T47D (cell line): ENCODE data around the gene C9orf152.

Experiments used
- DNase-seq, 2 experiments: peaks; one replicate each; pipeline versions ENCODE4 v3.0.0 to v3.0.0-alpha.2; 2011 to 2012; ENCODE audit warnings: low read depth in 1 of 2, low spot score in 1 of 2
- JUND ChIP-seq: IDR thresholded peaks from 2 replicates; pipeline ENCODE4 v1.6.1; 2012; ENCODE audit warnings: low read depth
- in situ Hi-C: cut with HindIII; loops from 2 replicates; pipeline ENCODE4 v1.10.0; 2016; ENCODE audit warnings: low sequenced_read_pairs, low pct_unique_long_range_greater_than_20kb

Gene C9orf152

GRCh38 chr9:110160123-110160522 is 47.8 kb downstream of the C9orf152 start:
- no peak for DNase-seq
- in situ Hi-C loops = no loop called here
- no peak for TF ChIP-seq JUND

- peak in 1 of 2 experiments; percentile 59 for DNase-seq
- no peak for TF ChIP-seq JUND
- in situ Hi-C loops = no loop called here
Measured at GRCh38 chr9:110157823-110158664, 49.9 kb downstream of the C9orf152 start.

- in situ Hi-C loops = no loop called here
- TF ChIP-seq JUND = no peak
- DNase-seq = no peak
Measured at GRCh38 chr9:110156902-110157301, 51.1 kb downstream of the C9orf152 start.

GRCh38 chr9:110156416-110156815 is 51.5 kb downstream of the C9orf152 start:
- no peak for TF ChIP-seq JUND
- in situ Hi-C loops = no loop called here
- DNase-seq = no peak

GRCh38 chr9:110155751-110156150 is 52.2 kb downstream of the C9orf152 start:
- DNase-seq = no peak
- no peak for TF ChIP-seq JUND
- in situ Hi-C loops = no loop called here

GRCh38 chr9:110153431-110153830 is 54.5 kb downstream of the C9orf152 start:
- in situ Hi-C loops = no loop called here
- TF ChIP-seq JUND = no peak
- DNase-seq = no peak

- in situ Hi-C loops = no loop called here
- peak; percentile 21 to 80 for DNase-seq
- no peak for TF ChIP-seq JUND
Measured at GRCh38 chr9:110152704-110153374, 55.1 kb downstream of the C9orf152 start.
